Panc1 (cell line): ENCODE results near the gene DIDO1. TPM values are rescaled to one million over a fixed set of nuclear protein-coding genes. Genes with fewer than 3 reads are reported as not detected.
"Not testable (repeated sequence)": the region's sequence is repeated elsewhere in the genome, so short reads cannot be mapped to it uniquely, and the experiment has no call there.

Source experiments
- ATAC-seq: fragments of 200-7000 bp; cut with Tn5 transposase; 2 replicates; pipeline ENCODE4 v1.9.1; 2020; ENCODE audit warnings: mild to moderate bottlenecking, moderate library complexity
- BruUV-seq: library from RNA; stranded (reverse); fragments of 400-500 nt; replicated peaks from 2 replicates; lab custom pipeline; 2021; lab: Mats Ljungman, UMichigan
- CTCF ChIA-PET: fragments of 300-600 bp; sonication (Branson Sonifier 250); formaldehyde crosslinking; loops from one replicate; lab custom pipeline; 2022; ENCODE audit warnings: antibody characterized with exemption; lab: Charles Lee
- POLR2A ChIA-PET: fragments of 300-600 bp; sonication (Branson Sonifier 250); formaldehyde crosslinking; loops from one replicate; lab custom pipeline; 2022; ENCODE audit warnings: antibody characterized with exemption; lab: Charles Lee
- DNase-seq: peaks from one replicate; pipeline ENCODE4 v3.0.0-alpha.2; 2010; ENCODE audit warnings: low read depth, low spot score
- H3K27ac ChIP-seq: 2 replicates; pipeline ENCODE4 v1.5.1; 2011; ENCODE audit warnings: mild to moderate bottlenecking, low read length, inconsistent platforms
- H3K27me3 ChIP-seq: fragments of 200-500 bp; sonication (Bioruptor generic); 2 replicates; pipeline ENCODE4 v1.6.0; 2014; ENCODE audit warnings: low read length, inconsistent platforms; ENCODE audit not compliant: control insufficient read depth, insufficient read depth
- H3K36me3 ChIP-seq: fragments of 200-500 bp; sonication (Bioruptor generic); 2 replicates; pipeline ENCODE4 v1.5.1; 2014; ENCODE audit warnings: inconsistent platforms, mild to moderate bottlenecking, low read length, moderate library complexity; ENCODE audit not compliant: control insufficient read depth, insufficient read depth
- H3K4me1 ChIP-seq: 2 replicates; pipeline ENCODE4 v1.5.1; 2011; ENCODE audit warnings: inconsistent platforms, mild to moderate bottlenecking, low read length, moderate library complexity; ENCODE audit not compliant: control insufficient read depth, insufficient read depth
- H3K4me3 ChIP-seq, 2 experiments: 2 replicates each; pipeline ENCODE4 v1.5.1; 2011 to 2012; ENCODE audit warnings: low read depth in 2 of 2, low read length in 2 of 2, mild to moderate bottlenecking in 2 of 2, inconsistent platforms in 1 of 2, moderate library complexity in 1 of 2
- H3K9me3 ChIP-seq: fragments of 200-500 bp; sonication (Bioruptor generic); 2 replicates; pipeline ENCODE4 v1.5.1; 2014; ENCODE audit warnings: low read depth, mild to moderate bottlenecking, inconsistent platforms, low read length, moderate library complexity; ENCODE audit not compliant: control insufficient read depth, insufficient read depth
- POLR2AphosphoS5 ChIP-seq: IDR thresholded peaks from 2 replicates; pipeline ENCODE4 v1.6.1; 2012; ENCODE audit warnings: mild to moderate bottlenecking, low read depth, low read length, moderate library complexity
- REST ChIP-seq, 2 experiments: IDR thresholded peaks; 2 replicates each; pipeline ENCODE4 v1.6.1; 2011 to 2012; ENCODE audit warnings: low read depth in 2 of 2, control low read depth in 1 of 2, low read length in 1 of 2, mild to moderate bottlenecking in 1 of 2, moderate library complexity in 1 of 2; ENCODE audit not compliant: insufficient read depth in 1 of 2
- SIN3A ChIP-seq: IDR thresholded peaks from 2 replicates; pipeline ENCODE4 v1.6.1; 2012; ENCODE audit warnings: low read depth, mild to moderate bottlenecking, low read length, moderate library complexity, borderline replicate concordance; ENCODE audit not compliant: insufficient read depth
- TCF7L2 ChIP-seq: IDR thresholded peaks from 2 replicates; pipeline ENCODE4 v1.6.1; 2011; ENCODE audit warnings: mild to moderate bottlenecking, low read depth, low read length, inconsistent platforms
- in situ Hi-C: cut with HindIII; loops from 2 replicates; pipeline ENCODE4 v1.10.0; 2016; ENCODE audit warnings: low sequenced_read_pairs, low pct_unique_long_range_greater_than_20kb
- intact Hi-C: fragments of 100-400 bp; cut with micrococcal nuclease; formaldehyde crosslinking; loops from one replicate; pipeline ENCODE4 v1.10.0; 2022; ENCODE audit not compliant: unreplicated experiment
- total RNA-seq: library from RNA; stranded (reverse); gene quantifications from one replicate; pipeline ENCODE4 v1.2.1, GENCODE V29; 2021; ENCODE audit not compliant: unreplicated experiment
- TF ChIP-seq, protein P1 (sequence below): fragments of 450-650 bp; IDR thresholded peaks from 2 replicates; pipeline ENCODE4 v1.5.1; 2017; ENCODE audit warnings: mild to moderate bottlenecking

The DIDO1 gene
- total RNA-seq, 1 experiment from 2014 or later, result 57.3 TPM

GRCh38 chr20:62854121-62854520 is 72.2 kb downstream of the DIDO1 start:
- CTCF ChIA-PET, result no interaction called here
- intact Hi-C loops, result no loop called here
- POLR2A ChIA-PET, result no interaction called here
- Histone ChIP-seq H3K27ac (no peak overlapping the region), H3K4me3 (no peak overlapping the region), H3K4me1 (peaks cover under 1% of the 10 kb centered on the region), H3K9me3 (no peaks in the 10 kb centered on the region), H3K27me3 (no peaks in the 10 kb centered on the region), H3K36me3 (peaks cover 13% of the 10 kb centered on the region)
- BruUV-seq, result no TSS peak
- no peak for TF ChIP-seq REST (IDR thresholded peaks at IDR 0.05; ENCODE audit: insufficient read depth in 1 of 2, low read depth in 2 of 2, low read length in 1 of 2)
- TF ChIP-seq TCF7L2, result no peak
- no peak for TF ChIP-seq POLR2AphosphoS5
- no peak for TF ChIP-seq SIN3A
- TF ChIP-seq, protein P1, sequence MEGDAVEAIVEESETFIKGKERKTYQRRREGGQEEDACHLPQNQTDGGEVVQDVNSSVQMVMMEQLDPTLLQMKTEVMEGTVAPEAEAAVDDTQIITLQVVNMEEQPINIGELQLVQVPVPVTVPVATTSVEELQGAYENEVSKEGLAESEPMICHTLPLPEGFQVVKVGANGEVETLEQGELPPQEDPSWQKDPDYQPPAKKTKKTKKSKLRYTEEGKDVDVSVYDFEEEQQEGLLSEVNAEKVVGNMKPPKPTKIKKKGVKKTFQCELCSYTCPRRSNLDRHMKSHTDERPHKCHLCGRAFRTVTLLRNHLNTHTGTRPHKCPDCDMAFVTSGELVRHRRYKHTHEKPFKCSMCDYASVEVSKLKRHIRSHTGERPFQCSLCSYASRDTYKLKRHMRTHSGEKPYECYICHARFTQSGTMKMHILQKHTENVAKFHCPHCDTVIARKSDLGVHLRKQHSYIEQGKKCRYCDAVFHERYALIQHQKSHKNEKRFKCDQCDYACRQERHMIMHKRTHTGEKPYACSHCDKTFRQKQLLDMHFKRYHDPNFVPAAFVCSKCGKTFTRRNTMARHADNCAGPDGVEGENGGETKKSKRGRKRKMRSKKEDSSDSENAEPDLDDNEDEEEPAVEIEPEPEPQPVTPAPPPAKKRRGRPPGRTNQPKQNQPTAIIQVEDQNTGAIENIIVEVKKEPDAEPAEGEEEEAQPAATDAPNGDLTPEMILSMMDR, result no peak
- no peak for DNase-seq
- in situ Hi-C loops, result no loop called here
- ATAC-seq, result no peak

- H3K27ac ChIP-seq, intact Hi-C loops, DNase-seq, in situ Hi-C loops, H3K4me3 ChIP-seq, H3K9me3 ChIP-seq, H3K4me1 ChIP-seq, BruUV-seq, H3K27me3 ChIP-seq, ATAC-seq, POLR2A ChIA-PET: not testable (repeated sequence)
- CTCF ChIA-PET, result interaction anchor here (0.6 kb wide), 1 partner anchor 471 kb away, joined by 3 read pairs; no protein-coding TSS in a partner anchor
- peaks cover 13% of the 10 kb centered on the region for H3K36me3 ChIP-seq
These were observed 73.0 kb downstream of the DIDO1 start for GRCh38 chr20:62853304-62853703.

- ATAC-seq, result no peak
- CTCF ChIA-PET, result no interaction called here
- no TSS peak for BruUV-seq
These were observed 73.5 kb downstream of the DIDO1 start for GRCh38 chr20:62852841-62853240.

More at GRCh38 chr20:62852841-62853240, 73.5 kb downstream of the DIDO1 start:
- H3K27ac ChIP-seq, result no peak overlapping the region
- no peaks in the 10 kb centered on the region for H3K4me1 ChIP-seq
- POLR2A ChIA-PET, result no interaction called here
- no peak overlapping the region for H3K4me3 ChIP-seq
- no peaks in the 10 kb centered on the region for H3K27me3 ChIP-seq
- no peak for DNase-seq
- in situ Hi-C loops (no loop called here), intact Hi-C loops (no loop called here)
- H3K36me3 ChIP-seq, result peaks cover 13% of the 10 kb centered on the region
- H3K9me3 ChIP-seq, result no peaks in the 10 kb centered on the region
- TF ChIP-seq, protein P1, result no peak
- TF ChIP-seq REST (IDR thresholded peaks at IDR 0.05; ENCODE audit: insufficient read depth in 1 of 2, low read depth in 2 of 2, low read length in 1 of 2) (no peak), POLR2AphosphoS5 (no peak), SIN3A (no peak), TCF7L2 (no peak)
